ENCODE data around the gene RAB13.

The RAB13 gene

GRCh38 chr1:153941826-153942725, 44.1 kb downstream of the RAB13 start:
- no peak overlapping the region for H3K4me3 ChIP-seq (ENCODE audit: low read length)
- TF ChIP-seq ZNF274 (IDR thresholded peaks at IDR 0.05; ENCODE audit: low read depth, low read length): no peak

- no peak for TF ChIP-seq ZNF274 (IDR thresholded peaks at IDR 0.05; ENCODE audit: low read depth, low read length)
- H3K4me3 ChIP-seq (ENCODE audit: low read length): no peak overlapping the region
Measured at GRCh38 chr1:153940756-153941155, 45.4 kb downstream of the RAB13 start.

- H3K4me3 ChIP-seq (ENCODE audit: low read length): no peak overlapping the region
- TF ChIP-seq ZNF274 (IDR thresholded peaks at IDR 0.05; ENCODE audit: low read depth, low read length): no peak
Measured at GRCh38 chr1:153939476-153939875, 46.7 kb downstream of the RAB13 start.

GRCh38 chr1:153938996-153939395, 47.1 kb downstream of the RAB13 start:
- no peak for TF ChIP-seq ZNF274 (IDR thresholded peaks at IDR 0.05; ENCODE audit: low read depth, low read length)
- no peak overlapping the region for H3K4me3 ChIP-seq (ENCODE audit: low read length)

- no peak for TF ChIP-seq ZNF274 (IDR thresholded peaks at IDR 0.05; ENCODE audit: low read depth, low read length)
Measured at GRCh38 chr1:153937331-153937730, 48.8 kb downstream of the RAB13 start.

GRCh38 chr1:153936011-153936802, 49.9 kb downstream of the RAB13 start:
- H3K4me3 ChIP-seq (ENCODE audit: low read length): no peak overlapping the region
- TF ChIP-seq ZNF274 (IDR thresholded peaks at IDR 0.05; ENCODE audit: low read depth, low read length): no peak

More at GRCh38 chr1:153937331-153937730, 48.8 kb downstream of the RAB13 start:
- H3K4me3 ChIP-seq (ENCODE audit: low read length): no peak overlapping the region

GRCh38 chr1:153934746-153935145, 51.4 kb downstream of the RAB13 start:
- TF ChIP-seq ZNF274 (IDR thresholded peaks at IDR 0.05; ENCODE audit: low read depth, low read length): no peak
- no peak overlapping the region for H3K4me3 ChIP-seq (ENCODE audit: low read length)

GRCh38 chr1:153933955-153934354, 52.2 kb downstream of the RAB13 start:
- TF ChIP-seq ZNF274 (IDR thresholded peaks at IDR 0.05; ENCODE audit: low read depth, low read length): no peak
- no peak overlapping the region for H3K4me3 ChIP-seq (ENCODE audit: low read length)

GRCh38 chr1:153933430-153933829, 52.7 kb downstream of the RAB13 start:
- TF ChIP-seq ZNF274 (IDR thresholded peaks at IDR 0.05; ENCODE audit: low read depth, low read length): no peak
- H3K4me3 ChIP-seq (ENCODE audit: low read length): no peak overlapping the region

- no peak overlapping the region for H3K4me3 ChIP-seq (ENCODE audit: low read length)
- TF ChIP-seq ZNF274 (IDR thresholded peaks at IDR 0.05; ENCODE audit: low read depth, low read length): no peak
Measured at GRCh38 chr1:153932156-153933131, 53.7 kb downstream of the RAB13 start.

All from GM08714 (cell line).